Activated CD4-positive, alpha-beta memory T cell treated with anti-CD3 and anti-CD28 coated beads for 36 hours (primary cell): ENCODE results near the gene PCDHB10. TPM values are rescaled to one million over a fixed set of nuclear protein-coding genes. Genes with fewer than 3 reads are reported as not detected.
"Not testable (repeated sequence)": the region's sequence is repeated elsewhere in the genome, so short reads cannot be mapped to it uniquely, and the experiment has no call there.

Source experiments
- CTCF ChIA-PET: fragments of 350-600 bp; sonication (Branson Sonifier 250); formaldehyde crosslinking; loops from one replicate; lab custom pipeline; 2021; ENCODE audit warnings: antibody characterized with exemption, inconsistent platforms; lab: Charles Lee
- POLR2A ChIA-PET: fragments of 350-600 bp; sonication (Branson Sonifier 250); formaldehyde crosslinking; loops from one replicate; lab custom pipeline; 2021; ENCODE audit warnings: antibody characterized with exemption; lab: Charles Lee
- DNase-seq: peaks from one replicate; pipeline ENCODE4 v3.0.0-alpha.2; 2020
- H3K27ac Mint-ChIP-seq: one replicate; pipeline ENCODE4 v1.8.0; 2021; ENCODE audit warnings: mixed read lengths
- H3K27me3 Mint-ChIP-seq: one replicate; pipeline ENCODE4 v1.8.0; 2021; ENCODE audit warnings: mixed read lengths
- H3K36me3 Mint-ChIP-seq: one replicate; pipeline ENCODE4 v1.8.0; 2021; ENCODE audit warnings: mixed read lengths
- H3K4me1 Mint-ChIP-seq: one replicate; pipeline ENCODE4 v1.8.0; 2021; ENCODE audit warnings: low read depth, mixed read lengths
- H3K4me3 Mint-ChIP-seq: one replicate; pipeline ENCODE4 v1.8.0; 2021; ENCODE audit warnings: mild to moderate bottlenecking, mixed read lengths
- H3K9me3 Mint-ChIP-seq: one replicate; pipeline ENCODE4 v1.8.0; 2021; ENCODE audit warnings: mixed read lengths
- intact Hi-C: fragments of 100-400 bp; cut with micrococcal nuclease; formaldehyde crosslinking; loops from one replicate; pipeline ENCODE4 v1.15.1; 2023
- total RNA-seq, 2 experiments: library from RNA; stranded (reverse); gene quantifications; one replicate each; pipeline ENCODE4 v1.2.3, GENCODE V29; 2021

Gene PCDHB10
- total RNA-seq, 2 experiments from 2014 or later = not detected

GRCh38 chr5:141223112-141223783 is 31.1 kb downstream of the PCDHB10 start, which contains the start of gene PCDHB14:
TSS of gene PCDHB14 (plus strand) at chr5:141223343. CDS start at chr5:141223506, 163 bp downstream.
- H3K4me3 Mint-ChIP-seq = no peak within 1 kb of the TSS
- ChIA-PET CTCF (interaction anchor here (0.7 to 2.5 kb wide), 6 partner anchors 16 to 341 kb away, joined by 3 to 8 read pairs (median 3); partner anchors contain the start of gene PCDHGA1), POLR2A (no interaction called here)
- no peak for DNase-seq
- intact Hi-C loops = loop anchor here (5.0 kb wide), 1 partner anchor 289 kb away; no protein-coding TSS in a partner anchor
- peaks cover 14% of the 10 kb centered on the region for H3K9me3 Mint-ChIP-seq
- H3K36me3 Mint-ChIP-seq = peaks cover 7% of the 10 kb centered on the region
- H3K4me1 Mint-ChIP-seq = peaks cover 5% of the 10 kb centered on the region
- H3K27ac Mint-ChIP-seq = no peak within 1 kb of the TSS
- peaks cover 46% of the 10 kb centered on the region for H3K27me3 Mint-ChIP-seq

GRCh38 chr5:141224844-141225243 is 32.7 kb downstream of the PCDHB10 start:
- intact Hi-C loops = loop anchor here (5.0 kb wide), 1 partner anchor 287 kb away; no protein-coding TSS in a partner anchor
- H3K4me1 Mint-ChIP-seq, CTCF ChIA-PET, H3K9me3 Mint-ChIP-seq, H3K36me3 Mint-ChIP-seq, DNase-seq, H3K4me3 Mint-ChIP-seq, POLR2A ChIA-PET, H3K27ac Mint-ChIP-seq: not testable (repeated sequence)
- peaks cover 41% of the 10 kb centered on the region for H3K27me3 Mint-ChIP-seq

- H3K36me3 Mint-ChIP-seq, H3K9me3 Mint-ChIP-seq, H3K27ac Mint-ChIP-seq, H3K4me3 Mint-ChIP-seq, DNase-seq, CTCF ChIA-PET, H3K4me1 Mint-ChIP-seq, intact Hi-C loops, POLR2A ChIA-PET: not testable (repeated sequence)
- H3K27me3 Mint-ChIP-seq = peaks cover 35% of the 10 kb centered on the region
These were observed 33.3 kb downstream of the PCDHB10 start for GRCh38 chr5:141225421-141225820.

GRCh38 chr5:141234109-141234667 is 42.0 kb downstream of the PCDHB10 start:
- Mint-ChIP-seq H3K4me3 (no peak overlapping the region), H3K9me3 (peaks cover 30% of the 10 kb centered on the region), H3K27me3 (peaks cover 29% of the 10 kb centered on the region), H3K4me1 (no peaks in the 10 kb centered on the region), H3K27ac (no peak overlapping the region), H3K36me3 (peaks cover 21% of the 10 kb centered on the region)
- CTCF ChIA-PET = interaction anchor here (0.7 kb wide), 1 partner anchor 136 kb away, joined by 4 read pairs; the partner anchor contains the start of gene PCDHGB3
- intact Hi-C loops = no loop called here
- DNase-seq = no peak
- POLR2A ChIA-PET = no interaction called here

- H3K4me3 Mint-ChIP-seq, POLR2A ChIA-PET, H3K27ac Mint-ChIP-seq, intact Hi-C loops, DNase-seq, CTCF ChIA-PET, H3K4me1 Mint-ChIP-seq: not testable (repeated sequence)
- peaks cover 32% of the 10 kb centered on the region for H3K36me3 Mint-ChIP-seq
- peaks cover 45% of the 10 kb centered on the region for H3K9me3 Mint-ChIP-seq
- peaks cover 45% of the 10 kb centered on the region for H3K27me3 Mint-ChIP-seq
These were observed 43.8 kb downstream of the PCDHB10 start for GRCh38 chr5:141235922-141236321.

DNA sequence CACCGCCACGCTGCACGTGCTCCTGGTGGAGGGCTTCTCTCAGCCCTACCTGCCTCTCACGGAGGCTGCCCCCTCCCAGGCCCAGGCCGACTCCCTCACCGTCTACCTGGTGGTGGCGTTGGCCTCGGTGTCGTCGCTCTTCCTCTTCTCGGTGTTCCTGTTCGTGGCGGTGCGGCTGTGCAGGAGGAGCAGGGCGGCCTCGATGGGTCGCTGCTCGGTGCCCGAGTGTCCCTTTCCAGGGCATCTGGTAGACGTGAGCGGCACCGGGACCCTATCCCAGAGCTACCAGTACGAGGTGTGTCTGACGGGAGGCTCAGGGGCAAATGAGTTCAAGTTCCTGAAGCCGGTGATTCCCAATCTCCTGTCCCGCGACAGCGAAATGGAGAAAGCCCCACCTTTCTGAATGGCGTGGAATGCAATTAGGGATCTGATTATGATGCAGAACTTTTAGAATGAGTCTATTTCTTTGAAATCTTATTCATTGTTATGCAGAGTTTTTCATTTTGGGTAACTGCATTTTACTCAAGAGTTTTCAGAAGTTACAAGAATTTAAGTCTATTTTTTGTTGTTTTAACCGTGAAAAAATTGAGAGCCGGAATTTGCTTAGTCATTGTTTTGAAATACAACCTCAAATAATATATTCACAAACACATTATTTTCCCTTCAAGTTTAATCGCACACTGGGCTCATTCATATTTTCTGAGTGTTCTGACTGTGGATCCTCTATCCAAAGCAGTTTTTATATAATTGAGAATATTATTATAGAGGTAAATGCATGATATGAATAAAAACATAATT is 44.6 kb downstream of the PCDHB10 start:
- intact Hi-C loops = no loop called here
- no peaks in the 10 kb centered on the region for H3K4me1 Mint-ChIP-seq
- peaks cover 33% of the 10 kb centered on the region for H3K36me3 Mint-ChIP-seq
- ChIA-PET POLR2A (no interaction called here), CTCF (no interaction called here)
- no peak overlapping the region for H3K4me3 Mint-ChIP-seq
- H3K9me3 Mint-ChIP-seq = peaks cover 45% of the 10 kb centered on the region
- no peak for DNase-seq
- H3K27me3 Mint-ChIP-seq = peaks cover 48% of the 10 kb centered on the region
- H3K27ac Mint-ChIP-seq = no peak overlapping the region

DNA sequence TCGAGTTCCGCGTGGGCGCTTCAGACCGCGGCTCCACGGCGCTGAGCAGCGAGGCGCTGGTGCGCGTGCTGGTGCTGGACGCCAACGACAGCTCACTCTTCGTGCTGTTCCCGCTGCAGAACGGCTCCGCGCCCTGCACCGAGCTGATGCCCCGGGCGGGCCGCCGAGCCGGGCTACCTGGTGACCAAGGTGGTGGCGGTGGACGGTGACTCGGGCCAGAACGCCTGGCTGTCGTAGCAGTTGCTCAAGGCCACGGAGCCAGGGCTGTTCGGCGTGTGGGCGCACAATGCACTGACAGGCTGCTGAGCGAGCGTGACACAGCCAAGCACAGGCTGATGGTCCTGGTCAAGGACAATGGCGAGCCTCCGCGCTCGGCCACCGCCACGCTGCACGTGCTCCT is 49.3 kb downstream of the PCDHB10 start:
- peaks cover 41% of the 10 kb centered on the region for H3K36me3 Mint-ChIP-seq
- peaks cover 61% of the 10 kb centered on the region for H3K9me3 Mint-ChIP-seq
- ChIA-PET CTCF (no interaction called here), POLR2A (no interaction called here)
- H3K27me3 Mint-ChIP-seq = peaks cover 46% of the 10 kb centered on the region
- no peak for DNase-seq
- no peak overlapping the region for H3K4me3 Mint-ChIP-seq
- intact Hi-C loops = no loop called here
- no peak overlapping the region for H3K27ac Mint-ChIP-seq
- no peaks in the 10 kb centered on the region for H3K4me1 Mint-ChIP-seq

Other genes with a start within 250 kb of the PCDHB10 start
- not detected for gene PCDHAC2, start 225.9 kb upstream of the PCDHB10 start, total RNA-seq
- gene PCDHB1, start 141.0 kb upstream of the PCDHB10 start, total RNA-seq = not detected
- under 1 TPM in 1 of 2 experiments, not detected in 1; 0.17 TPM for gene PCDHB2, start 97.7 kb upstream of the PCDHB10 start, total RNA-seq
- gene PCDHB3, start 91.9 kb upstream of the PCDHB10 start, total RNA-seq = not detected
- not detected for gene PCDHB4, start 70.5 kb upstream of the PCDHB10 start, total RNA-seq
- not detected for gene PCDHB5, start 57.1 kb upstream of the PCDHB10 start, total RNA-seq
- gene PCDHB6, start 42.3 kb upstream of the PCDHB10 start, total RNA-seq = not detected
- gene PCDHB7, start 19.7 kb upstream of the PCDHB10 start, total RNA-seq = not detected
- not detected for gene PCDHB8, start 14.6 kb upstream of the PCDHB10 start, total RNA-seq
- gene PCDHB16, start 10.0 kb upstream of the PCDHB10 start, total RNA-seq = not detected
- not detected for gene PCDHB9, start 5.2 kb upstream of the PCDHB10 start, total RNA-seq
- gene PCDHB11, start 7.3 kb downstream of the PCDHB10 start, total RNA-seq = not detected
- gene PCDHB12, start 16.4 kb downstream of the PCDHB10 start, total RNA-seq = not detected
- gene PCDHB13, start 21.6 kb downstream of the PCDHB10 start, total RNA-seq = not detected
- gene PCDHB14, start 31.0 kb downstream of the PCDHB10 start, total RNA-seq = not detected
- gene PCDHB15, start 53.0 kb downstream of the PCDHB10 start, total RNA-seq = not detected
- gene SLC25A2, start 111.7 kb downstream of the PCDHB10 start, total RNA-seq = under 1 TPM; 0.19 to 0.31 TPM
- gene TAF7, start 128.4 kb downstream of the PCDHB10 start, total RNA-seq = 10 to 100 TPM; 54.6 to 55.5 TPM
- not detected for gene PCDHGA1, start 138.2 kb downstream of the PCDHB10 start, total RNA-seq
- gene PCDHGA2, start 146.4 kb downstream of the PCDHB10 start, total RNA-seq = not detected
- not detected for gene PCDHGA3, start 151.5 kb downstream of the PCDHB10 start, total RNA-seq
- not detected for gene PCDHGB1, start 157.7 kb downstream of the PCDHB10 start, total RNA-seq
- under 1 TPM; 0.07 to 0.12 TPM for gene PCDHGA4, start 162.7 kb downstream of the PCDHB10 start, total RNA-seq
- gene PCDHGB2, start 167.6 kb downstream of the PCDHB10 start, total RNA-seq = under 1 TPM; 0.10 to 0.19 TPM
- not detected for gene PCDHGA5, start 171.8 kb downstream of the PCDHB10 start, total RNA-seq
- gene PCDHGB3, start 177.9 kb downstream of the PCDHB10 start, total RNA-seq = under 1 TPM in 1 of 2 experiments, not detected in 1; 0.10 TPM
- under 1 TPM; 0.05 to 0.10 TPM for gene PCDHGA6, start 181.5 kb downstream of the PCDHB10 start, total RNA-seq
- gene PCDHGA7, start 190.4 kb downstream of the PCDHB10 start, total RNA-seq = under 1 TPM in 1 of 2 experiments, not detected in 1; 0.07 TPM
- under 1 TPM in 1 of 2 experiments, not detected in 1; 0.07 TPM for gene PCDHGB4, start 195.3 kb downstream of the PCDHB10 start, total RNA-seq
- not detected for gene PCDHGA8, start 200.3 kb downstream of the PCDHB10 start, total RNA-seq
- gene PCDHGB5, start 205.6 kb downstream of the PCDHB10 start, total RNA-seq = under 1 TPM; 0.12 to 0.15 TPM
- under 1 TPM in 1 of 2 experiments, not detected in 1; 0.10 TPM for gene PCDHGA9, start 210.4 kb downstream of the PCDHB10 start, total RNA-seq
- under 1 TPM in 1 of 2 experiments, not detected in 1; 0.07 TPM for gene PCDHGB6, start 215.7 kb downstream of the PCDHB10 start, total RNA-seq
- under 1 TPM; 0.07 to 0.10 TPM for gene PCDHGA10, start 220.6 kb downstream of the PCDHB10 start, total RNA-seq
- under 1 TPM in 1 of 2 experiments, not detected in 1; 0.07 TPM for gene PCDHGB7, start 225.3 kb downstream of the PCDHB10 start, total RNA-seq
- under 1 TPM in 1 of 2 experiments, not detected in 1; 0.05 TPM for gene PCDHGA11, start 228.7 kb downstream of the PCDHB10 start, total RNA-seq
- under 1 TPM in 1 of 2 experiments, not detected in 1; 0.07 TPM for gene PCDHGA12, start 238.2 kb downstream of the PCDHB10 start, total RNA-seq